GM23248 (cell line): ENCODE measurements around the gene METTL18.

ENCODE experiments used
- EZH2 ChIP-seq: fragments of 200-600 bp; sonication (generic); IDR thresholded peaks from 2 replicates; pipeline ENCODE4 v1.6.1; 2018; ENCODE audit warnings: antibody characterized with exemption, mild to moderate bottlenecking; ENCODE audit not compliant: insufficient read depth, poor library complexity, severe bottlenecking
- EZH2phosphoT487 ChIP-seq: fragments of 200-600 bp; sonication (generic); IDR thresholded peaks from 2 replicates; pipeline ENCODE4 v1.6.1; 2018; ENCODE audit warnings: antibody characterized with exemption, moderate library complexity, mild to moderate bottlenecking, low read depth; ENCODE audit not compliant: insufficient read depth

DNA sequence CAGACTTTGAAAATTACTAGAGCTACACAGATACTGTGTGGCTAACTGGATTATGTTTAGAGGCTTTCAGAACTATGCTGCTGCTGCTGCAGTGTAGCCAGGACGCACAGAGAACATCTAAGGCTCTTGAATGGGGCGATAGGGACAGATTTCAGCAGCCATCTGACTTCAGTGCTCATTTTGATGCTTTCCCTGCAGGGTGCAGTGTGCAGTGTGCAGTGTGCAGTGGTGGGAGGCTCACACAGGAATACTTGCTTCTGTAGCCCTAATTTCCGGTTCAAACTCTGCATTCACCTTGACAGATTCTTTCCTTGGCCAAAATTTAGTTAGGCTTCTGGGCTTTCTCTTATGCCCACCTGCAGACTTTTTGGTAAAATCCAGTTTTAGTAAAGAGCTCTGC is 7.7 kb downstream of the METTL18 start:
- TF ChIP-seq EZH2 = no peak
- TF ChIP-seq EZH2phosphoT487 = no peak
